ENCODE measurements around the gene AP3S2. TPM values are rescaled to one million over a fixed set of nuclear protein-coding genes. Genes with fewer than 3 reads are reported as not detected.
"Not testable (repeated sequence)": the region's sequence is repeated elsewhere in the genome, so short reads cannot be mapped to it uniquely, and the experiment has no call there.

AP3S2 gene
- 10 to 100 TPM; 32.3 to 57.6 TPM for total RNA-seq

DNA sequence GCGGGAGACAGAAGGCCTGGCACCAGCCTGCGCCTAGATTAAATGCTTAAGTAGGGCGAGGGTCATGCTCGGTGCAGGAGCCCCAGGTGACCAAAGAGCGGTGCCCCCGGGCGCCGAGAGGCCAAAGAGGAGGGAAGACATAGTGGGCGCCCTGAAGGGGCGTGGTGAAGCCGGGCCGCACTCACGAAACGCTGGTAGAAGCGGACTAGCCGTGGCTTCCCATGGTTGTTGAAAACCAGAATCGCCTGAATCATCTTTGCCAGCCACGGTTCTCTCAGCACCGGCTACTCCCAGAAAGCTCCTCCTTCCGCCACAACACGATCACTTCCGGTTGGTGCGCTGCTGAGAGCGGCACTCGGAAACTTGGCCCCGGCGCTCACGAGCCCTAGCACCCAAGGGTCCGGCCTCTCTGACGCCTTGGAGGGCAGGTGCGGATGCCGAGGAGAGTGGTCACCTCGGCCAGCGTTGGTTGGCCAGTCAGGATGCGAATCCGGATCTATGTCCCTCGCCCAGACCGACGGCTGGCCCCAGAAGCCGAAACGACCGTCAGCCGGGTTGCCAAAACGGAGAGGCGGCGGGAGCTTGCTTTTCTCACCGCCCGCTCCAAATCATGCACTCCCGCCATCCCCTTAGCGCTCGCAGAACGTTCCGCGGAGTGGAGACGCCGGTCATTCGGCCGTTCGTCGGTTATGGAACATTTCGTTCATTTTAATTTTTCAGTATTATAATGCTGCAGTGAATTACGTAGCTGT lies at the start of gene AP3S2:
AP3S2 (minus strand) TSS at position 299 of the 752 bp plus-strand sequence; CDS start at position 254, 45 bp downstream.
- Histone ChIP-seq H3K36me3 (replicated peaks in 1 of 2; ENCODE audit: insufficient read depth in 1 of 2, low read depth in 2 of 2) (no peaks in the 10 kb centered on the region), H3K27me3 (no peaks in the 10 kb centered on the region), H3K27ac (peak within 1 kb of the TSS; percentile 84 to 94 (median 91)), H3K4me3 (peak within 1 kb of the TSS; percentile 67 to 79), H3K9me3 (no peaks in the 10 kb centered on the region), H3K4me1 (peaks cover 12% of the 10 kb centered on the region)
- TF ChIP-seq CTCF (IDR thresholded peaks at IDR 0.05) (peak in 1 of 7 experiments; percentile 11), POLR2A (IDR thresholded peaks at IDR 0.05) (peak; percentile 64 to 91 (median 90))
- peak; percentile 92 to 96 (median 95) for DNase-seq
- 0% methylated on average over 51 to 62 of the region's 62 CpGs for WGBS, 2 donors
- peak; percentile 95 for ATAC-seq
- intact Hi-C loops (cut with DNase I): no loop called here

GRCh38 chr15:89939910-89940309 lies 46.1 kb upstream of the AP3S2 start:
- Histone ChIP-seq H3K36me3 (replicated peaks in 1 of 2; ENCODE audit: insufficient read depth in 1 of 2, low read depth in 2 of 2) (no peaks in the 10 kb centered on the region), H3K4me3 (no peak overlapping the region), H3K4me1 (no peaks in the 10 kb centered on the region), H3K27ac (no peak overlapping the region), H3K9me3 (no peaks in the 10 kb centered on the region), H3K27me3 (no peaks in the 10 kb centered on the region)
- intact Hi-C loops (cut with DNase I): no loop called here
- no peak for DNase-seq
- WGBS, 2 donors: 80 to 83% methylated on average over 3 of the region's 3 CpGs
- no peak for TF ChIP-seq POLR2A (IDR thresholded peaks at IDR 0.05)
- no peak for TF ChIP-seq CTCF (IDR thresholded peaks at IDR 0.05)
- ATAC-seq: no peak

DNA sequence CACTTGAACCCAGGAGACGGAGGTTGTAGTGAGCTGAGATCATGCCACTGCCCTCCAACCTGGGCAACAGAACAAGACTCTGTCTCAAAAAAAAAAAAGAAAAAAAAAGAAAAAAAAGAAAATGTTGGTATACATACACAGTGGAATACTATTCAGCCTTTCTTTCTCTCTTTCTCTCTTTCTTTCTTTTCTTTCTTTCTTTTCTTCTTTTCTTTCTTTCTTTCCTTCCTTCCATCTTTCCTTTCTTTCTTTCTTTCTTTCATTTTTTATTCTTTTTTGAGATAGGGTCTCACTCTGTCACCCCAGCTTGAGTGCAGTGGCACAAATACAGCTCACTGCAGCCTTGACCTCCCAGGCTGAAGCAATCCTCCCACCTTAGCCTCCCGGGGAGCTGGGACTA lies 45.6 kb upstream of the AP3S2 start:
- H3K36me3 ChIP-seq (replicated peaks in 1 of 2; ENCODE audit: insufficient read depth in 1 of 2, low read depth in 2 of 2); intact Hi-C loops (cut with DNase I); ATAC-seq; H3K9me3 ChIP-seq; DNase-seq; H3K4me3 ChIP-seq; H3K4me1 ChIP-seq; H3K27me3 ChIP-seq; H3K27ac ChIP-seq: not testable (repeated sequence)
- WGBS, 2 donors: 73 to 75% methylated on average over 2 of the region's 2 CpGs

DNA sequence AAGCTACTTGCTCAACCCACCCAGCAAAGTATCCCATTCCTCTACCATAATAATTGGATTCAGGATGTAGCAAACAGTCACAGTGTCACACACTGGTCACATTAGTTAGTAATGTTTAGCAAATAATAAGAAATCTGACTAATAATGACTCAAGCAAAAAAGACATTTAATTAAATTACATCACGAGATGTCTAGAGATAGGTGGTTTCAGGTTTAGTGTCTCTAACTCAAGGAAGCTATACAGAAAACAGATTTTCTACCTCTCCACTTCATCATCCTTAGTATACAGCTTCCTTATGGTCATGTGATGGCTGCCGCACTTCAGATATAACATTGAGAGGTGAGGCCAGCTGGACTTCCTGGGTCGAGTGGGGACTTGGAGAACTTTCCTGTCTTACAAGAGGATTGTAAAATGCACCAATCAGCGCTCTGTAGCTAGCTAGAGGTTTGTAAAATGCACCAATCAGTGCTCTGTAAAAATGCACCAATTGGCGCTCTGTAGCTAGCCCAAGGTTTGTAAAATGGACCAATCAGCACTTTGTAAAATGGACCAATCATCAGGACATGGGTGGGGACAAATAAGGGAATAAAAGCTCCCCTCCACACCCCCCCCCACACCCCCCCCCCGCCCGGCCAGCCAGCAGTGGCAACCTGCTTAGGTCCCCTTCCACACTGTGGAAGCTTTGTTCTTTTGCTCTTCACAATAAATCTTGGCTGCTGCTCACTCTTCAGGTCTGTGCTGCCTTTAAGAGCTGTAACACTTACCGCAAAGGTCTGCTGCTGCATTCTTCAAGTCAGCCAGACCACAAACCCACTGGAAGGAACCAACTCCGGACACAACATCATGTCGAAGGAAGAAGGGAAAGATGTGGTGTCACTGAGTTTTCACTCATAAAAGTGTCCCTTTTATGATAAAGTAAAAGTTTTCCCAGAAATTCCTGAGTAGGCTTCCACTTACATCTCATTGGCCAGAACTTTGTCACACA lies 43.9 kb upstream of the AP3S2 start:
- 71 to 80% methylated on average over 6 to 10 of the region's 10 CpGs for WGBS, 2 donors
- intact Hi-C loops (cut with DNase I): no loop called here

More for the DNA sequence above, 43.9 kb upstream of the AP3S2 start:
- no peak overlapping the region for H3K27ac ChIP-seq
- H3K4me3 ChIP-seq: no peak overlapping the region
- no peak for ATAC-seq
- no peaks in the 10 kb centered on the region for H3K4me1 ChIP-seq
- DNase-seq: no peak
- no peaks in the 10 kb centered on the region for H3K27me3 ChIP-seq
- H3K9me3 ChIP-seq: no peaks in the 10 kb centered on the region
- H3K36me3 ChIP-seq (replicated peaks in 1 of 2; ENCODE audit: insufficient read depth in 1 of 2, low read depth in 2 of 2): no peaks in the 10 kb centered on the region
- no peak for TF ChIP-seq CTCF (IDR thresholded peaks at IDR 0.05)
- TF ChIP-seq POLR2A (IDR thresholded peaks at IDR 0.05): no peak
